NT2/D1 (cell line): ENCODE measurements around the gene IFI44L.

Experiments
- SUZ12 ChIP-seq: IDR thresholded peaks from 2 replicates; pipeline ENCODE4 v1.6.1; 2011; ENCODE audit not compliant: insufficient read length, insufficient read depth; ENCODE audit errors: extremely low read depth
- YY1 ChIP-seq: IDR thresholded peaks from 2 replicates; pipeline ENCODE4 v1.6.1; 2011; ENCODE audit not compliant: insufficient read length, insufficient read depth
- ZNF274 ChIP-seq: IDR thresholded peaks from 2 replicates; pipeline ENCODE4 v1.6.1; 2011; ENCODE audit warnings: mild to moderate bottlenecking, low read depth, low read length

- TF ChIP-seq YY1: no peak
- TF ChIP-seq ZNF274: no peak
- no peak for TF ChIP-seq SUZ12
Observed at GRCh38 chr1:78599294-78599693, 21.0 kb upstream of the IFI44L start.
